Body of pancreas (tissue), 4 donors: ENCODE measurements around the gene COL28A1. TPM values are rescaled to one million over a fixed set of nuclear protein-coding genes. Genes with fewer than 3 reads are reported as not detected.
A peak's percentile ranks its signal among the peaks of the same experiment; 100 is the strongest.

Experiments
- ATAC-seq: fragments of 150-250 bp; one replicate; pipeline ENCODE4 v1.9.1; 2016
- DNase-seq, 4 donors: peaks; one replicate each; pipeline ENCODE4 v3.0.0-alpha.2; 2019
- H3K27ac ChIP-seq, 4 donors: fragments of 200-600 bp; sonication (generic); 1 replicate in 3 of 4; 2 replicates in 1 of 4; pipeline versions ENCODE4 v1.5.1 to v1.6.1; 2016 to 2019; ENCODE audit warnings: mild to moderate bottlenecking in 1 of 4, mixed read lengths in 1 of 4, moderate library complexity in 1 of 4
- H3K27me3 ChIP-seq, 2 donors: fragments of 200-600 bp; sonication (generic); one replicate each; pipeline ENCODE4 v1.6.0; 2016; ENCODE audit warnings: mild to moderate bottlenecking in 1 of 2
- H3K36me3 ChIP-seq, 2 donors: fragments of 200-600 bp; sonication (generic); replicated peaks in 1 of 2; 2 replicates each; pipeline ENCODE4 v1.5.1; 2016; ENCODE audit warnings: low read depth in 2 of 2; ENCODE audit not compliant: insufficient read depth in 1 of 2
- H3K4me1 ChIP-seq: fragments of 200-600 bp; sonication (generic); one replicate; pipeline ENCODE4 v1.6.0; 2016
- H3K4me3 ChIP-seq, 2 donors: fragments of 200-600 bp; sonication (generic); 1 replicate in 1 of 2; 2 replicates in 1 of 2; pipeline ENCODE4 v1.5.1; 2016 to 2019
- H3K9me3 ChIP-seq, 3 donors: fragments of 200-600 bp; sonication (generic); 1 replicate in 2 of 3; 2 replicates in 1 of 3; pipeline ENCODE4 v1.5.1; 2016
- CTCF ChIP-seq, 7 experiments: fragments of 450-650 bp in 4 of 7; fragments of 200-600 bp in 3 of 7; sonication (generic) in 3 of 7; IDR thresholded peaks; one replicate each; pipeline ENCODE4 v1.5.1; 2016 to 2019; ENCODE audit warnings: antibody characterized with exemption in 7 of 7
- POLR2A ChIP-seq, 3 donors: fragments of 450-650 bp; IDR thresholded peaks; one replicate each; pipeline ENCODE4 v1.6.1; 2016; ENCODE audit warnings: antibody characterized with exemption in 3 of 3, mild to moderate bottlenecking in 2 of 3
- WGBS, 2 donors: methylation state at CpG; one replicate each; pipeline ENCODE4 v1.1.5; 2017; 5-methylcytosine and 5-hydroxymethylcytosine counted together
- intact Hi-C: fragments of 100-400 bp; cut with DNase I; formaldehyde crosslinking; loops from one replicate; pipeline ENCODE4 v1.15.1; 2023
- total RNA-seq, 2 donors: library from RNA; depleted of rRNA; stranded (reverse); fragments of >200 nt; gene quantifications; one replicate each; pipeline ENCODE4 v1.1.0, GENCODE V29; 2016

The COL28A1 gene
- total RNA-seq, 2 donors from 2014 or later = 13.8 to 16.9 TPM

- Histone ChIP-seq H3K36me3 (no peaks in the 10 kb centered on the region), H3K27me3 (no peaks in the 10 kb centered on the region), H3K4me1 (no peaks in the 10 kb centered on the region), H3K9me3 (no peaks in the 10 kb centered on the region), H3K27ac (no peak overlapping the region), H3K4me3 (no peak overlapping the region)
- DNase-seq (no peak), ATAC-seq (no peak)
- TF ChIP-seq CTCF (IDR thresholded peaks at IDR 0.05) (no peak), POLR2A (IDR thresholded peaks at IDR 0.05) (no peak)
- 83 to 91% methylated on average over 2 of the region's 2 CpGs for WGBS, 2 donors
- intact Hi-C loops = no loop called here
Measured at GRCh38 chr7:7385421-7385820, 150.3 kb downstream of the COL28A1 start.

GRCh38 chr7:7384228-7384627 is 151.4 kb downstream of the COL28A1 start:
- Histone ChIP-seq H3K27ac (no peak overlapping the region), H3K4me1 (no peaks in the 10 kb centered on the region), H3K9me3 (no peaks in the 10 kb centered on the region), H3K36me3 (no peaks in the 10 kb centered on the region), H3K27me3 (no peaks in the 10 kb centered on the region), H3K4me3 (no peak overlapping the region)
- intact Hi-C loops = no loop called here
- ATAC-seq (no peak), DNase-seq (no peak)
- TF ChIP-seq POLR2A (IDR thresholded peaks at IDR 0.05) (no peak), CTCF (IDR thresholded peaks at IDR 0.05) (no peak)

- no peak overlapping the region for H3K4me3 ChIP-seq
- peaks cover 5% of the 10 kb centered on the region for H3K4me1 ChIP-seq
- H3K36me3 ChIP-seq = no peaks in the 10 kb centered on the region
- ATAC-seq (no peak), DNase-seq (peak in 1 of 4 donors; percentile 19)
- intact Hi-C loops = no loop called here
- H3K27ac ChIP-seq = no peak overlapping the region
- H3K27me3 ChIP-seq = no peaks in the 10 kb centered on the region
- H3K9me3 ChIP-seq = no peaks in the 10 kb centered on the region
- WGBS, 2 donors = 32 to 40% methylated on average over 4 of the region's 4 CpGs
- TF ChIP-seq CTCF (IDR thresholded peaks at IDR 0.05) (no peak), POLR2A (IDR thresholded peaks at IDR 0.05) (no peak)
Measured at GRCh38 chr7:7375538-7375937, 160.1 kb downstream of the COL28A1 start.

- H3K9me3 ChIP-seq = no peaks in the 10 kb centered on the region
- H3K36me3 ChIP-seq = no peaks in the 10 kb centered on the region
- 36 to 38% methylated on average over 2 of the region's 2 CpGs for WGBS, 2 donors
- intact Hi-C loops = no loop called here
- DNase-seq (peak in 1 of 4 donors; percentile 11), ATAC-seq (no peak)
- no peak for TF ChIP-seq POLR2A (IDR thresholded peaks at IDR 0.05)
- TF ChIP-seq CTCF (IDR thresholded peaks at IDR 0.05) = no peak
- no peaks in the 10 kb centered on the region for H3K27me3 ChIP-seq
- no peak overlapping the region for H3K27ac ChIP-seq
- H3K4me1 ChIP-seq = no peaks in the 10 kb centered on the region
- no peak overlapping the region for H3K4me3 ChIP-seq
Measured at GRCh38 chr7:7370076-7370475, 165.6 kb downstream of the COL28A1 start.

GRCh38 chr7:7369134-7369533 is 166.5 kb downstream of the COL28A1 start:
- no peaks in the 10 kb centered on the region for H3K4me1 ChIP-seq
- ATAC-seq (no peak), DNase-seq (no peak)
- no peaks in the 10 kb centered on the region for H3K9me3 ChIP-seq
- intact Hi-C loops = no loop called here
- WGBS, 2 donors = 95% methylated on average over 2 of the region's 2 CpGs
- no peaks in the 10 kb centered on the region for H3K36me3 ChIP-seq
- H3K27me3 ChIP-seq = no peaks in the 10 kb centered on the region
- no peak overlapping the region for H3K4me3 ChIP-seq
- no peak overlapping the region for H3K27ac ChIP-seq
- TF ChIP-seq POLR2A (IDR thresholded peaks at IDR 0.05) = no peak
- no peak for TF ChIP-seq CTCF (IDR thresholded peaks at IDR 0.05)
